Stimulated activated naive CD8-positive, alpha-beta T cell treated with anti-CD3 and anti-CD28 coated beads, Interleukin-15, Interleukin-2, amounts not matched to agents 100 ng/mL and 50 ng/mL, for 24 hours (primary cell): ENCODE measurements around the gene PRRG1.
"Not testable (repeated sequence)": the region's sequence is repeated elsewhere in the genome, so short reads cannot be mapped to it uniquely, and the experiment has no call there.

Source experiments
- H3K27ac Mint-ChIP-seq: one replicate; pipeline ENCODE4 v1.8.0; 2021; ENCODE audit warnings: mild to moderate bottlenecking, mixed read lengths
- H3K27me3 Mint-ChIP-seq: one replicate; pipeline ENCODE4 v1.8.0; 2021; ENCODE audit warnings: mixed read lengths
- H3K36me3 Mint-ChIP-seq: one replicate; pipeline ENCODE4 v1.8.0; 2021; ENCODE audit warnings: low read depth, mixed read lengths
- H3K4me1 Mint-ChIP-seq: one replicate; pipeline ENCODE4 v1.8.0; 2021; ENCODE audit warnings: low read depth, mixed read lengths
- H3K4me3 Mint-ChIP-seq: one replicate; pipeline ENCODE4 v1.8.0; 2021; ENCODE audit warnings: mild to moderate bottlenecking, mixed read lengths
- H3K9me3 Mint-ChIP-seq: one replicate; pipeline ENCODE4 v1.8.0; 2021; ENCODE audit warnings: mixed read lengths

Gene PRRG1

DNA sequence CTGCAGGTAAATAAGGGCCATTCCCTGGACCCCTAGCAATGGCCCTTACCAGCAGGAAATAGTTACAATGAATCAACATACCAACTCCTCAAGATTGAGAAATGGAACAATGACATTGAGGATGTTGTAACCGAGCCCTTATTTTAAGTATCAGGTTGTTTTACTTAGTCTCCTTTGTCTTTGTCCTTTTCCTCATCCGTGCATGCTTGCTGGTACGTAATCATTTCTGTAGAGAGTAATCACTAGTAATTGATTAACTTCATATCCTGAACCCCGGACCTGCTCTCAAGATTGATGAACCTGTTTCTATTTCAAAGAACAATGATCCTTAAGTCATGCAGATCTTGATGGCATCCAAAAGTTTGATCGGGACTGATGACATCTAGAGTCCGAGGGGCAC is 123.7 kb downstream of the PRRG1 start:
- Mint-ChIP-seq H3K27me3 (no peaks in the 10 kb centered on the region), H3K4me3 (no peak overlapping the region), H3K4me1 (no peaks in the 10 kb centered on the region), H3K27ac (no peak overlapping the region), H3K36me3 (no peaks in the 10 kb centered on the region), H3K9me3 (no peaks in the 10 kb centered on the region)

DNA sequence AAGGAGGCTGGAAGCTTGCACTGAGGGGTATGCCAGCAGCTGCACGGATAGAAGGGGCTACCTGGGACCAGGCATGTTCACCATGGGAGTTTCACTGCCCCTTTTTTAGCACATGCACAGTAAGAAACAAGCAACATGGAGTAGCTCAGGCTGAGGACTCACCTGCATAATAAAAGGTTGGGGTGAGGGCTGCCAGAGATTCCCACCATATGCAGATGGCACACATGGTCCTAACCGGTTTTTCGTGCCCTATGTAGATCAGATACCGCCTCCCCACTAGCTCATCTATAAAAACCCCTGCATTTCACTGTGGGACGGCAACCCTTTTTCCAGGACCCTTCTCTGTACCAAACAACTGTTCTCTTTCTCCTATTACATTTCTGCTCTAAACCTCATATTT is 125.3 kb downstream of the PRRG1 start:
- Mint-ChIP-seq H3K27me3 (no peaks in the 10 kb centered on the region), H3K27ac (no peak overlapping the region), H3K36me3 (no peaks in the 10 kb centered on the region), H3K4me1 (no peaks in the 10 kb centered on the region), H3K4me3 (no peak overlapping the region), H3K9me3 (no peaks in the 10 kb centered on the region)

DNA sequence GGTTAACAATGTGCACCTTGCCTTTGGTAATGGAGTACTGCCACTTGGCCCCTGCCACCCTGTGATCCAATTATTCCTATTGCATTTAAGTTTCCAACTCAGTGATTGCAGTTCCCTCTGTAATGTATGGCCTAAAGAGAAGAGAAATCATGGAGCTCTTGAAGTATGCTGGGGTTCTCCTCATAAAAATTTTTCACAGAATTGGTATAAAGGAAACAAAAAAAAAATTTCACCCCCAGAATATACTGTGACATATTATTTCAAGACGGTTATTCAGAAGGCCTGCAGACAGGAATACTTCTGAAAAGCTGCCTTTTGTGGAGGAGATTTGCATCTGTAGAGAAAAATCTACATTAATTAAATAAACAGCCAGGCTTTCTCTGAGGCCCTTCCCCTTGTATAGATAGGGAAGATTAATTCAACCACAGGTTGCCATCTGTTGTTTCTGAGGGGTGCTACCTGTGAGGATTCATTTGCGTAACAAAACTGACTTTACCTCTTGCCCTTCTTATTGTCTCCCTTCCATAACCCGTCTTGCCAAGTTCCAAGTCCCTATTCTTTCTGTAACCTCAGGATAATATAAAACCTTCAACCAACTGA is 127.5 kb downstream of the PRRG1 start:
- H3K27ac Mint-ChIP-seq: no peak overlapping the region
- no peaks in the 10 kb centered on the region for H3K9me3 Mint-ChIP-seq
- no peaks in the 10 kb centered on the region for H3K36me3 Mint-ChIP-seq
- no peaks in the 10 kb centered on the region for H3K27me3 Mint-ChIP-seq
- H3K4me1 Mint-ChIP-seq: no peaks in the 10 kb centered on the region
- no peak overlapping the region for H3K4me3 Mint-ChIP-seq

DNA sequence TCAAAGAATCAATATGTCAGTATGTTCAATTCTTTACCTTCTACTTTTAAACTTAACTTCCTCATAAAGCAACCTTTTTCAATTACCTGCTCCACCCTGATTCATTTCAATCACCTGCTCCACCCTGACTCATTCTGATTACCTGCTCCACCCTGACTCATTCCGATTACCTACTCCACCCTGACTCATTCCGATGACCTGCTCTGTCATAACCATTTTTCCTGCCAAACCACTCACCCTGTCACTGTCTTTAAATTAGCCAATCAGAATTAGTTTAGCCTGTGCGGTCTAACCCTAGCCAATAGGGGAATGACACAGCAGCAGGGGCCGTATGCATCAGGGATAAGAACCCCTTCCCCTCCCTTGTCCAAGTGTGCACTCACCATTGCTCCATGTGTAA is 135.2 kb downstream of the PRRG1 start:
- H3K27me3 Mint-ChIP-seq, H3K36me3 Mint-ChIP-seq: not testable (repeated sequence)

DNA sequence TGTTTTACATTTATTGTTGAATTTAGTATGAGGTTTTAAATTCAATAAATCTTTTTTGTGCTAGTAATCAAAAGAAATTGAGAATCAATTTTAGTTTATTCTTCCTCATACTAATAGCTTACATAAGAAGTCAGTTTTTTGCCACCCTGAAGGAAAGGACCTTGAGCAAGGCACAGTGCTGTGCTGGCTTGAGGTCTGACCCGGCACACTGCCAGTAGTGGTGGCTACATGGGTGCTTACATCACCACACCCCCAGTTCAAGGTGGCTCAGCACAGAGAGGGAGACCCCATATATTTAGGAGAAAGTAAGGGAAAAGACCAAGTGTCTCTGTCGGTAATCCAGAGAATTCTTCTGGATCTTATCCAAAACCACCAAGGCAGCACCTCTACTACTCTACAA is 136.3 kb downstream of the PRRG1 start:
- no peaks in the 10 kb centered on the region for H3K36me3 Mint-ChIP-seq
- no peaks in the 10 kb centered on the region for H3K9me3 Mint-ChIP-seq
- H3K27ac Mint-ChIP-seq: no peak overlapping the region
- no peak overlapping the region for H3K4me3 Mint-ChIP-seq
- no peaks in the 10 kb centered on the region for H3K27me3 Mint-ChIP-seq
- no peaks in the 10 kb centered on the region for H3K4me1 Mint-ChIP-seq

More for the DNA sequence above, 135.2 kb downstream of the PRRG1 start:
- not testable (repeated sequence) for H3K4me1 Mint-ChIP-seq, H3K4me3 Mint-ChIP-seq, H3K27ac Mint-ChIP-seq, H3K9me3 Mint-ChIP-seq

DNA sequence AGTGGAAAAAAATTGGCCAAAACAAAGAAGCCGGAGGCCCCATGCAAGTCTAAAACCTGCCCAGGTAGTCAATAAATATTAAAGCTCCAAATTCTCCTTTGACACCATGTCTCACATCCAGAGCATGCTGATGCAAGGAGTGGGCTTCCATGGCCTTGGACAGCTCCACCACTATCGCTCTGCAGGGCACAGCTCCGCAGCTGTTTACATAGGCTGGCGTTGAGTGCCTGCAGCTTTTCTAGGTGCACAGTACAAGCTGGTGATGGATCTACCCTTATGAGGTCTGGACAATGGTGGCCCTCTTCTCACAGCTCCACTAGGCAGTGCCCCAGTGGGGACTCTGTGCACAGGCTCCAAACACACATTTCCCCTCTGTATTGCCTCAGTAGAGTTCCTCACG is 138.1 kb downstream of the PRRG1 start:
- no peaks in the 10 kb centered on the region for H3K4me1 Mint-ChIP-seq
- no peaks in the 10 kb centered on the region for H3K9me3 Mint-ChIP-seq
- no peaks in the 10 kb centered on the region for H3K27me3 Mint-ChIP-seq
- no peak overlapping the region for H3K4me3 Mint-ChIP-seq
- H3K27ac Mint-ChIP-seq: no peak overlapping the region
- H3K36me3 Mint-ChIP-seq: no peaks in the 10 kb centered on the region

DNA sequence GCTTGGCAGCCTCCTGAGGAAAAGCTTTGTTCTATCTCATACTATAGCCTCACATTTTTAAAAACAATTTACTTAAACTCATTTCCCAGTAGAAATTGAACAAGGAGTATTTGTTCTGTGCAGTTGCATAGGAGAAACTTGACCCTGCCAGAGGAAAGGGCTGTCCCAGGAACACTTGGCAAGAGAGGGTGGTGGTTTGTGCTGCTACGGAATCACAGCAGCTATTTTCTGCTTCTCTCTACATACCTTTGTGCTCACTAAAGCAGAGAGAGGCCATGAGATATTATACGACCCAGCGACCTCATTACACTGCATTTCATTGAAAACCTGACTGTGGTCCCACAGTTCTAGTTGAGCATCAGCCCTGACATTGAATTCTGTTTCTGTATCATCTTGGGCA is 139.2 kb downstream of the PRRG1 start:
- Mint-ChIP-seq H3K36me3 (no peaks in the 10 kb centered on the region), H3K27me3 (no peaks in the 10 kb centered on the region), H3K9me3 (no peaks in the 10 kb centered on the region), H3K4me3 (no peak overlapping the region), H3K4me1 (no peaks in the 10 kb centered on the region), H3K27ac (no peak overlapping the region)

DNA sequence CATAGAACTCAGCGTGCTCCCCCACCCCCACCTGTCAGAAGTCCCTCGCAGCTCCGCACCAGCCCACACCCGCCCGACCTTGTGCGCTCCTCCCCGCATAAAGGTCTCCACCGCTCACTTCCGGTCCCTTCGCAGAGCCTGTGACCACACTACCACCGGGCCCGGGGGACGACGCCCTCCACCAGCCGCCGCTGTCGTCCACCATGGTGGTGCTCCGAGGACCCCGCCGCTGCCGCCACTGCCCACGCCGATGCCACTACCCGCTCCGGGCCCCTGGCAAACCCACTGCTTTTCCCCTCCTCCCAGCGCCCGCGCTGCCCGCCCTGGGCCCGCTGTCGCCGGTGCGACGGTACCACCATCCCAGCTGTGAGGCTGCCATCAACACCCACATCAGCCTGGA is 142.5 kb downstream of the PRRG1 start:
- Mint-ChIP-seq H3K4me1 (no peaks in the 10 kb centered on the region), H3K9me3 (no peaks in the 10 kb centered on the region), H3K27me3 (no peaks in the 10 kb centered on the region), H3K4me3 (no peak overlapping the region), H3K36me3 (no peaks in the 10 kb centered on the region), H3K27ac (no peak overlapping the region)

DNA sequence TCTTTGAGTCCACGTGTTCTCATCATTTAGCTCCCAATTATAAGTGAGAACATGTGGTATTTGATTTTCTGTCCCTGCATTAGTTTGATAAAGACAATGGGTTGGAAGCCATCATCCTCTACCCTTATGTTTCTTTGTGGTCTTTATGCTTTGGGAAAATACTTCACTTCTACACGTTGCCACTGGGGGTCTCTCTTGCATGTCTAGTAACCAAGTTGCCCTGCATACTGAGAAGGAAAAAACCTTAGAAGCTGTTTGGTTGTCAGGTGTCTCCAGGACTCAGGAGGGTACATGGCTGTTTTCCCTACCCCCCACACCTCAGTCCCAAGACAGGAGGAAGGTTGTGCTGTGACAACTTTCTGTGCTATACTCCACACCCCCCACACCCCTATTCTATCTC is 146.6 kb downstream of the PRRG1 start:
- H3K36me3 Mint-ChIP-seq, H3K27me3 Mint-ChIP-seq, H3K27ac Mint-ChIP-seq, H3K4me3 Mint-ChIP-seq, H3K9me3 Mint-ChIP-seq, H3K4me1 Mint-ChIP-seq: not testable (repeated sequence)

DNA sequence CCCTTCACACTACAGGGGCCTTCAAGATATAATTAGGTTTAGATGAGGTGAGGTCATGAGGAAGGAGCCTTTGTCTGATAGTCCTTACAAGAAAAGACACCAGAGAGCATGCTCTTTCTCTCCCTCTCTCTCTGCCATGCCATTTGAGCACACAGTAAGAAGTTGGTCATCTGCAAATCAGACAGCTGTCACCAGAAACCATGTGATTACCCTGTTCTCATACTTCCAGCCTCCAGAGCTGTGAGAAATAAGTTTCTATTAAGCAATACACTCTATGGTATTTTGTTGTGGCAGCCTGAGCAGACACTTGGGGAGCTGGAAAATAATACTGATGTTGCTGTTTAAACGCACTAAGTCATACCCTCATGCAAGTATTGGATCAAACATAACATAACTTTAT is 148.0 kb downstream of the PRRG1 start:
- H3K27me3 Mint-ChIP-seq, H3K4me3 Mint-ChIP-seq, H3K27ac Mint-ChIP-seq, H3K4me1 Mint-ChIP-seq, H3K9me3 Mint-ChIP-seq, H3K36me3 Mint-ChIP-seq: not testable (repeated sequence)

DNA sequence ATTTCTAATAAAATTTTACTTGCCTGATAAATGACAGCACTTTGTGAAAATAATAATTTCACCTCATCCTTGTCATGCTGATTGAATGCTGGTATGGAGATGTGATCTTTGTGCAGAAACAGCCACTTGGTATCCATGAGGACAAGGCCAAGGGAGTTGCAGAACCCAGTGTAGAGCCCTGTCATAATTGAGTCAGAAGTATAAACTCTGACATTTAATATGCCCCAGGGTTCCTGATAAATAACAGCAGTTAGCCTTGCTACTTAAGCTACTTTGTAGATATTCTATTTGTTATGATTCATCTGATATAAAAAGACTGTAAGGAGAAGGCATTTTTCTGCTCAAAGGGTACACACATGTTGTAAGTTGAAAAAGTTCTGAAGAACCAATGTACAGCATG is 149.2 kb downstream of the PRRG1 start:
- not testable (repeated sequence) for H3K27me3 Mint-ChIP-seq, H3K4me3 Mint-ChIP-seq, H3K27ac Mint-ChIP-seq, H3K9me3 Mint-ChIP-seq, H3K4me1 Mint-ChIP-seq, H3K36me3 Mint-ChIP-seq

DNA sequence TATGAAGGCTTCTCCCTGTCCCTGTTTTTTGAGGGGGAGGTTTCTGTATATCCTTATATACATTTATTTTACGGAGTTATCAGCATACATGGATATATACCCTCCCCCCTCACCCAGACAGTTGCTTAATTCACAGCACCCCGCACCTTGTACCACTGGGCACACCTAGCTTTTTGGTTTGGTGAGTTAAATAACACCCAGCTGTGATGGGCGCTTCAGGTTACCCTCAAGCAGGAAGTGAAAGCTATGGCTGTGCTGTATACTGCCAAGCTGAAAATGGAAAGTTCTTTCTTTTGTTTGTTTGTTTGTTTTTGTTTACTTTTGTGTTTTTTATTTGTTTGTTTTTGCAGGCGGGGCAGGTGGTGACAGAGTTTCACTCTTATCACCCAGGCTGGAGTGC is 150.5 kb downstream of the PRRG1 start:
- H3K9me3 Mint-ChIP-seq, H3K36me3 Mint-ChIP-seq, H3K27ac Mint-ChIP-seq, H3K4me3 Mint-ChIP-seq, H3K27me3 Mint-ChIP-seq, H3K4me1 Mint-ChIP-seq: not testable (repeated sequence)

DNA sequence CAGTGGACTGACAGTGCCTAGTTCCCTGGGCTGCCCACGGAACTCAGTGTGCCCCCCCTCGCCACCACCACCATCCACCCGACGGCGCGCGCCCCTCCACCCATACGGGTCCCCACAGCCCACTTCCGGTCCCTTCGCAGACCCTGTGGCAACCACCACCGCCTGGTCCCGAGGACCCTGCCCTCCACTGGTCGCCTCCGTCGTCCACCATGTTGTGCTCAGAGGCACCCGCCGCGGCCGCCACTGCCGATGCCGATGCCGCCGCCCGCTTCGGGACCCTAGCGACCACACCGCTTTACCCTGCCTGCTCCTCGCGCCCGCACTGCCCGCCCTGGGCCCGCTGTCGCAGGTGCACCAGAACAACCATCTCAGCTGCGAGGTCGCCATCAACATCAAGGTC is 155.8 kb downstream of the PRRG1 start:
- Mint-ChIP-seq H3K27ac (no peak overlapping the region), H3K9me3 (no peaks in the 10 kb centered on the region), H3K4me1 (no peaks in the 10 kb centered on the region), H3K36me3 (no peaks in the 10 kb centered on the region), H3K27me3 (no peaks in the 10 kb centered on the region), H3K4me3 (no peak overlapping the region)
